Endothelial cell of umbilical vein (primary cell): ENCODE data around the gene CCDC183. TPM values are rescaled to one million over a fixed set of nuclear protein-coding genes. Genes with fewer than 3 reads are reported as not detected.

Experiments used
- BruUV-seq: library from RNA; stranded (reverse); fragments of 400-500 nt; replicated peaks from 2 replicates; lab custom pipeline; 2021; lab: Mats Ljungman, UMichigan
- CTCF ChIA-PET: fragments of 300-600, 350-600 bp; sonication (Branson Sonifier 250); formaldehyde crosslinking; loops from one replicate; lab custom pipeline; 2021; ENCODE audit warnings: antibody characterized with exemption, inconsistent platforms; lab: Charles Lee
- POLR2A ChIA-PET: fragments of 300-600, 350-600 bp; sonication (Branson Sonifier 250); formaldehyde crosslinking; loops from one replicate; lab custom pipeline; 2021; ENCODE audit warnings: antibody characterized with exemption, inconsistent platforms; lab: Charles Lee
- DNase-seq: peaks from one replicate; pipeline ENCODE4 v3.0.0-alpha.2; 2011; ENCODE audit warnings: low read depth, low spot score
- FAIRE-seq: peaks from 2 replicates; lab custom pipeline; 2011; peaks lifted over from hg19 to GRCh38; lab: Jason Lieb, UNC
- H2AFZ ChIP-seq: 2 replicates; pipeline ENCODE4 v1.6.0; 2012; ENCODE audit warnings: low read depth, low read length, control low read depth, inconsistent platforms
- H3K27ac ChIP-seq: 2 replicates; pipeline ENCODE4 v1.5.1; 2011; ENCODE audit warnings: low read depth, mild to moderate bottlenecking, control low read depth, low read length, moderate library complexity; ENCODE audit not compliant: insufficient read depth
- H3K27me3 ChIP-seq, 2 experiments: 2 replicates each; pipeline versions ENCODE4 v1.6.0 to v1.6.1; 2011; ENCODE audit warnings: low read length in 2 of 2, mixed read lengths in 1 of 2; ENCODE audit not compliant: control insufficient read depth in 2 of 2, insufficient read depth in 2 of 2
- H3K36me3 ChIP-seq, 2 experiments: 2 replicates in 1 of 2; 3 replicates in 1 of 2; pipeline ENCODE4 v1.5.1; 2011; ENCODE audit warnings: low read length in 2 of 2, mild to moderate bottlenecking in 1 of 2, moderate library complexity in 1 of 2; ENCODE audit not compliant: control insufficient read depth in 2 of 2, insufficient read depth in 2 of 2; ENCODE audit errors: extremely low read depth in 1 of 2
- H3K4me1 ChIP-seq: 3 replicates; pipeline ENCODE4 v1.5.1; 2011; ENCODE audit warnings: mild to moderate bottlenecking, low read length; ENCODE audit not compliant: control insufficient read depth, insufficient read depth; ENCODE audit errors: extremely low read depth
- H3K4me2 ChIP-seq: 2 replicates; pipeline ENCODE4 v1.6.1; 2011; ENCODE audit warnings: low read length, control low read depth, mixed read lengths; ENCODE audit not compliant: insufficient read depth
- H3K4me3 ChIP-seq, 3 experiments: fragments of 200-600 bp in 1 of 3; sonication (generic), shearing (Covaris generic) in 1 of 3; replicated peaks in 1 of 3; 2 replicates each; pipeline ENCODE4 v1.5.1; 2011 to 2016; ENCODE audit warnings: control low read depth in 3 of 3, low read length in 3 of 3, mild to moderate bottlenecking in 2 of 3, inconsistent platforms in 1 of 3, low read depth in 1 of 3, moderate library complexity in 1 of 3; ENCODE audit not compliant: insufficient read depth in 1 of 3
- H3K79me2 ChIP-seq: 2 replicates; pipeline ENCODE4 v1.6.0; 2012; ENCODE audit warnings: low read length, inconsistent platforms; ENCODE audit not compliant: control insufficient read depth, insufficient read depth
- H3K9ac ChIP-seq: replicated peaks from 2 replicates; pipeline ENCODE3; 2011; ENCODE audit warnings: low read length, control low read depth; ENCODE audit not compliant: insufficient read depth; ENCODE audit errors: extremely low read depth
- H3K9me1 ChIP-seq: replicated peaks from 3 replicates; pipeline ENCODE4 v1.6.0; 2011; ENCODE audit warnings: mild to moderate bottlenecking, low read length; ENCODE audit not compliant: control insufficient read depth, insufficient read depth; ENCODE audit errors: extremely low read depth
- H3K9me3 ChIP-seq: replicated peaks from 2 replicates; pipeline ENCODE4 v1.5.1; 2012; ENCODE audit warnings: low read length, inconsistent platforms; ENCODE audit not compliant: control insufficient read depth, insufficient read depth
- H4K20me1 ChIP-seq: replicated peaks from 2 replicates; pipeline ENCODE3; 2011; ENCODE audit warnings: mild to moderate bottlenecking, low read length; ENCODE audit not compliant: control insufficient read depth, insufficient read depth; ENCODE audit errors: extremely low read depth
- CTCF ChIP-seq, 2 donors: IDR thresholded peaks; 1 replicate in 1 of 2; 2 replicates in 1 of 2; pipeline ENCODE4 v1.5.1; 2011; ENCODE audit warnings: low read length in 2 of 2, mild to moderate bottlenecking in 2 of 2, moderate library complexity in 2 of 2, control low read depth in 1 of 2, inconsistent platforms in 1 of 2, low read depth in 1 of 2; ENCODE audit not compliant: insufficient read depth in 1 of 2; ENCODE audit errors: extremely low read depth in 1 of 2
- EZH2 ChIP-seq: IDR thresholded peaks from 2 replicates; pipeline ENCODE4 v1.6.1; 2012; ENCODE audit warnings: borderline replicate concordance, low read depth, mild to moderate bottlenecking, moderate library complexity, low read length, inconsistent platforms; ENCODE audit not compliant: severe bottlenecking
- FOS ChIP-seq: IDR thresholded peaks from 2 replicates; pipeline ENCODE4 v1.6.1; 2011; ENCODE audit warnings: mild to moderate bottlenecking, low read length, moderate library complexity, borderline replicate concordance; ENCODE audit not compliant: insufficient read depth
- GATA2 ChIP-seq: IDR thresholded peaks from 2 replicates; pipeline ENCODE4 v1.7.0; 2011; ENCODE audit warnings: low read depth, mild to moderate bottlenecking, moderate library complexity, mixed read lengths, low read length; ENCODE audit not compliant: insufficient read length, insufficient read depth
- JUN ChIP-seq: IDR thresholded peaks from 2 replicates; pipeline ENCODE4 v1.6.1; 2011; ENCODE audit warnings: borderline replicate concordance, low read depth; ENCODE audit not compliant: insufficient read length, insufficient read depth
- MAX ChIP-seq: IDR thresholded peaks from 2 replicates; pipeline ENCODE4 v1.6.1; 2011; ENCODE audit not compliant: insufficient read depth, insufficient read length
- MYC ChIP-seq: IDR thresholded peaks from one replicate; pipeline ENCODE4 v1.6.1; 2011; ENCODE audit warnings: mild to moderate bottlenecking, low read depth, low read length
- POLR2A ChIP-seq: IDR thresholded peaks from 2 replicates; pipeline ENCODE4 v1.6.1; 2012; ENCODE audit warnings: low read depth, mild to moderate bottlenecking, control low read depth, low read length
- POLR2AphosphoS5 ChIP-seq: IDR thresholded peaks from 2 replicates; pipeline ENCODE4 v1.6.1; 2012; ENCODE audit warnings: low read depth, mild to moderate bottlenecking, control low read depth, low read length, moderate library complexity; ENCODE audit not compliant: insufficient read depth
- dilution Hi-C: fragments of 300-500 bp; cut with MboI; formaldehyde crosslinking; loops from one replicate; pipeline ENCODE4 v1.15.0; 2019; ENCODE audit warnings: low sequenced_read_pairs; ENCODE audit not compliant: extremely low pct_ligation_motif_present
- intact Hi-C: fragments of 100-400 bp; cut with micrococcal nuclease; formaldehyde crosslinking; loops from one replicate; pipeline ENCODE4 v1.10.0; 2022
- polyA plus RNA-seq, 4 experiments: library from polyadenylated mRNA; depleted of rRNA in 3 of 4; stranded (reverse) in 3 of 4; unstranded in 1 of 4; fragments of >200 nt; gene quantifications; 2 replicates each; pipeline versions ENCODE4 v1.2.1 to v1.2.3, GENCODE V29; 2011 to 2012; ENCODE audit warnings: missing spikeins in 1 of 4
- total RNA-seq: library from RNA; stranded (reverse); gene quantifications from 2 replicates; pipeline ENCODE4 v1.2.3, GENCODE V29; 2021

CCDC183 gene
- total and polyA plus RNA-seq, 2 donors (not counting 3 experiments of a cell fraction or from before 2014, with no cell fraction given), result 0.50 TPM; not detected in 1

- Histone ChIP-seq H3K27ac (no peak overlapping the region), H3K4me3 (no peak overlapping the region), H3K4me1 (no peaks in the 10 kb centered on the region), H4K20me1 (no peaks in the 10 kb centered on the region), H3K27me3 (no peaks in the 10 kb centered on the region), H3K9me3 (no peaks in the 10 kb centered on the region), H3K36me3 (no peaks in the 10 kb centered on the region), H2AFZ (no peak overlapping the region), H3K9me1 (no peaks in the 10 kb centered on the region), H3K4me2 (no peak overlapping the region), H3K9ac (no peak overlapping the region), H3K79me2 (no peaks in the 10 kb centered on the region)
- ChIA-PET POLR2A (no interaction called here), CTCF (interaction anchor here (1.4 kb wide), 1 partner anchor 11 kb away, joined by 5 read pairs; no protein-coding TSS in a partner anchor)
- BruUV-seq, result no TSS peak
- intact Hi-C loops, result no loop called here
- DNase-seq (no peak), FAIRE-seq (no peak)
- TF ChIP-seq CTCF (IDR thresholded peaks at IDR 0.05; ENCODE audit: extremely low read depth in 1 of 2, insufficient read depth in 1 of 2, low read depth in 1 of 2, low read length in 2 of 2), result no peak
- TF ChIP-seq POLR2A, result no peak
- TF ChIP-seq GATA2, result no peak
- TF ChIP-seq POLR2AphosphoS5, result no peak
- TF ChIP-seq EZH2, result no peak
- no peak for TF ChIP-seq MYC
- no peak for TF ChIP-seq JUN
- TF ChIP-seq MAX, result no peak
- no peak for TF ChIP-seq FOS
- dilution Hi-C loops, result no loop called here
Measured at GRCh38 chr9:136757328-136757727, 38.8 kb upstream of the CCDC183 start.
